Transverse colon (tissue), 4 donors: Measurements from ENCODE around the gene ESYT2. TPM values are rescaled to one million over a fixed set of nuclear protein-coding genes. Genes with fewer than 3 reads are reported as not detected.

ENCODE experiments used
- DNase-seq: peaks from one replicate; pipeline ENCODE4 v3.0.0-alpha.2; 2019
- H3K27ac ChIP-seq, 4 donors: fragments of 200-600 bp; sonication (generic); 2 replicates each; pipeline ENCODE4 v1.5.1; 2016 to 2018; ENCODE audit warnings: inconsistent platforms in 4 of 4
- H3K27me3 ChIP-seq: fragments of 200-600 bp; sonication (generic); 2 replicates; pipeline ENCODE4 v1.5.1; 2017; ENCODE audit warnings: inconsistent platforms
- H3K36me3 ChIP-seq, 4 donors: fragments of 200-600 bp; sonication (generic); 2 replicates each; pipeline ENCODE4 v1.5.1; 2017 to 2019; ENCODE audit warnings: inconsistent platforms in 4 of 4
- H3K4me1 ChIP-seq, 4 donors: fragments of 200-600 bp; sonication (generic); 2 replicates each; pipeline ENCODE4 v1.5.1; 2017 to 2020; ENCODE audit warnings: inconsistent platforms in 4 of 4
- H3K4me3 ChIP-seq, 4 donors: fragments of 200-600 bp; sonication (generic); 1 replicate in 1 of 4; 2 replicates in 3 of 4; pipeline versions ENCODE4 v1.5.1 to v1.6.1; 2017 to 2019; ENCODE audit warnings: inconsistent platforms in 4 of 4
- H3K9me3 ChIP-seq, 2 donors: fragments of 200-600 bp; sonication (generic); 2 replicates each; pipeline ENCODE4 v1.5.1; 2017 to 2019; ENCODE audit warnings: inconsistent platforms in 2 of 2
- CTCF ChIP-seq, 5 experiments: fragments of 200-600 bp in 3 of 5; fragments of 450-650 bp in 2 of 5; sonication (generic) in 3 of 5; IDR thresholded peaks; 1 replicate in 2 of 5; 2 replicates in 3 of 5; pipeline ENCODE4 v1.5.1; 2016 to 2017; ENCODE audit warnings: antibody characterized with exemption in 5 of 5, inconsistent platforms in 3 of 5, mild to moderate bottlenecking in 2 of 5, moderate library complexity in 1 of 5
- EP300 ChIP-seq: sonication (generic); formaldehyde crosslinking; IDR thresholded peaks from one replicate; pipeline ENCODE4 v1.6.1; 2017; ENCODE audit warnings: antibody characterized with exemption, low read depth
- POLR2A ChIP-seq: fragments of 450-650 bp; IDR thresholded peaks from one replicate; pipeline ENCODE4 v1.6.1; 2016; ENCODE audit warnings: antibody characterized with exemption, mild to moderate bottlenecking, moderate library complexity
- POLR2AphosphoS5 ChIP-seq, 3 donors: sonication (generic); formaldehyde crosslinking; IDR thresholded peaks; one replicate each; pipeline ENCODE4 v1.6.1; 2016; ENCODE audit warnings: antibody characterized with exemption in 3 of 3
- WGBS, 2 donors: methylation state at CpG; one replicate each; pipeline ENCODE4 v1.1.5; 2018; ENCODE audit warnings: low coverage in 1 of 2; 5-methylcytosine and 5-hydroxymethylcytosine counted together
- in situ Hi-C, 4 donors: fragments of 200-750 bp; cut with MboI; loops; one replicate each; pipeline versions ENCODE4 v1.15.0 to v1.15.1; 2017; ENCODE audit warnings: low sequenced_read_pairs in 3 of 4, low pct_ligation_motif_present in 1 of 4, low pct_unique_long_range_greater_than_20kb in 1 of 4
- intact Hi-C: fragments of 100-400 bp; cut with DNase I; formaldehyde crosslinking; loops from one replicate; pipeline ENCODE4 v1.15.1; 2023; ENCODE audit warnings: low total_unique reads
- total RNA-seq, 4 donors: library from RNA; depleted of rRNA; stranded (reverse); fragments of >200 nt; gene quantifications; one replicate each; pipeline ENCODE4 v1.1.0, GENCODE V29; 2016

ESYT2 gene
- total RNA-seq, 4 donors from 2014 or later = 78.6 to 113 (median 87.3) TPM

GRCh38 chr7:158684329-158684728, 145.0 kb downstream of the ESYT2 start:
- no peak for TF ChIP-seq CTCF (IDR thresholded peaks at IDR 0.05)
- no peak for TF ChIP-seq EP300
- no peaks in the 10 kb centered on the region for H3K9me3 ChIP-seq
- in situ Hi-C loops = no loop called here
- 93 to 100% methylated on average over 1 of the region's 1 CpG for WGBS, 2 donors
- no peak overlapping the region for H3K4me3 ChIP-seq
- DNase-seq = no peak
- H3K27me3 ChIP-seq = no peaks in the 10 kb centered on the region
- no peaks in the 10 kb centered on the region for H3K4me1 ChIP-seq
- no peak overlapping the region for H3K27ac ChIP-seq
- peaks cover 0 to 4% (median 0%) of the 10 kb centered on the region in 4 donors for H3K36me3 ChIP-seq
- intact Hi-C loops = no loop called here

- DNase-seq = no peak
- H3K4me1 ChIP-seq = no peaks in the 10 kb centered on the region
- WGBS, 2 donors = 93% methylated on average over 2 of the region's 2 CpGs; no CpG with 5 or more reads in 1 of the 2 donors
- H3K4me3 ChIP-seq = no peak overlapping the region
- no peak overlapping the region for H3K27ac ChIP-seq
- no peak for TF ChIP-seq POLR2AphosphoS5 (IDR thresholded peaks at IDR 0.05)
- TF ChIP-seq EP300 = no peak
- no peak for TF ChIP-seq POLR2A
- no peak for TF ChIP-seq CTCF (IDR thresholded peaks at IDR 0.05)
- in situ Hi-C loops (no loop called here), intact Hi-C loops (no loop called here)
- peaks cover 0 to 6% (median 0%) of the 10 kb centered on the region in 4 donors for H3K36me3 ChIP-seq
- H3K9me3 ChIP-seq = no peaks in the 10 kb centered on the region
- H3K27me3 ChIP-seq = no peaks in the 10 kb centered on the region
These were observed 145.8 kb downstream of the ESYT2 start for GRCh38 chr7:158683541-158683940.

- peaks cover 0 to 6% (median 0%) of the 10 kb centered on the region in 4 donors for H3K36me3 ChIP-seq
- intact Hi-C loops = no loop called here
- in situ Hi-C loops = no loop called here
- H3K9me3 ChIP-seq = no peaks in the 10 kb centered on the region
- DNase-seq = no peak
- no peak for TF ChIP-seq EP300
- no peak for TF ChIP-seq POLR2A
- no peak for TF ChIP-seq POLR2AphosphoS5 (IDR thresholded peaks at IDR 0.05)
- TF ChIP-seq CTCF (IDR thresholded peaks at IDR 0.05) = no peak
- H3K27me3 ChIP-seq = no peaks in the 10 kb centered on the region
- H3K4me3 ChIP-seq = no peak overlapping the region
- H3K4me1 ChIP-seq = no peaks in the 10 kb centered on the region
- no peak overlapping the region for H3K27ac ChIP-seq
These were observed 146.9 kb downstream of the ESYT2 start for GRCh38 chr7:158682456-158682855.

Other genes with a start within 250 kb of the ESYT2 start
- gene PTPRN2, start 241.7 kb downstream of the ESYT2 start, total RNA-seq = 10 to 100 TPM; 15.4 to 31.1 (median 21.8) TPM
- gene NCAPG2, start 124.7 kb downstream of the ESYT2 start, total RNA-seq = 1 to 10 TPM; 3.4 to 9.0 (median 4.3) TPM
- gene DYNC2I1, start 27.0 kb upstream of the ESYT2 start, total RNA-seq = 100 to 1,000 TPM in 1 of 4 donors, 10 to 100 TPM in 3; 24.3 to 105 (median 51.5) TPM